NCI-H524 (cell line): Measurements from ENCODE around the gene UGT2A2.
"Not testable (repeated sequence)": the region's sequence is repeated elsewhere in the genome, so short reads cannot be mapped to it uniquely, and the experiment has no call there.

ENCODE experiments used
- DNase-seq, 2 experiments: peaks; one replicate each; lab custom pipeline; 2025; lab: John Stamatoyannopoulos, UW

Gene UGT2A2

GRCh38 chr4:69639542-69639941 is at the start of gene UGT2A2:
UGT2A2 (minus strand) TSS chr4:69639642; CDS start chr4:69639640, 2 bp downstream.
- DNase-seq = no peak

- DNase-seq = no peak
These were observed 45.4 kb upstream of the UGT2A2 start for GRCh38 chr4:69684804-69685203.

- no peak for DNase-seq
These were observed 29.2 kb upstream of the UGT2A2 start for GRCh38 chr4:69668680-69669079.

GRCh38 chr4:69664009-69664408 is 24.6 kb upstream of the UGT2A2 start:
- not testable (repeated sequence) for DNase-seq

GRCh38 chr4:69661130-69661803 is 21.8 kb upstream of the UGT2A2 start:
- not testable (repeated sequence) for DNase-seq

- no peak for DNase-seq
These were observed 18.7 kb upstream of the UGT2A2 start for GRCh38 chr4:69658133-69658532.

- no peak for DNase-seq
These were observed 17.3 kb upstream of the UGT2A2 start for GRCh38 chr4:69656653-69657158.

- peak in 1 of 2 experiments; percentile 21 for DNase-seq
These were observed 13.7 kb upstream of the UGT2A2 start, which contains the start of gene UGT2A1 for GRCh38 chr4:69653147-69653546. UGT2A1 (minus strand) TSS chr4:69653247; CDS start chr4:69647644, 5,603 bp downstream.

GRCh38 chr4:69650872-69651271 is 11.4 kb upstream of the UGT2A2 start:
- no peak for DNase-seq

GRCh38 chr4:69649629-69650028 is 10.2 kb upstream of the UGT2A2 start:
- no peak for DNase-seq

GRCh38 chr4:69649207-69649606 is 9.8 kb upstream of the UGT2A2 start:
- no peak for DNase-seq

GRCh38 chr4:69642961-69643360 is 3.5 kb upstream of the UGT2A2 start:
- no peak for DNase-seq

GRCh38 chr4:69640289-69640688 is 847 bp upstream of the UGT2A2 start:
- DNase-seq = no peak

- peak in 1 of 2 experiments; percentile 49 for DNase-seq
These were observed 22.3 kb downstream of the UGT2A2 start for GRCh38 chr4:69617083-69617694.

GRCh38 chr4:69610484-69610883 is 29.0 kb downstream of the UGT2A2 start:
- no peak for DNase-seq

- no peak for DNase-seq
These were observed 38.4 kb downstream of the UGT2A2 start for GRCh38 chr4:69601065-69601464.

GRCh38 chr4:69600013-69600412 is 39.4 kb downstream of the UGT2A2 start:
- DNase-seq = no peak

- DNase-seq = no peak
These were observed 45.1 kb downstream of the UGT2A2 start for GRCh38 chr4:69594382-69594781.

GRCh38 chr4:69591364-69591763 is 48.1 kb downstream of the UGT2A2 start:
- DNase-seq = no peak

GRCh38 chr4:69589884-69590283 is 49.6 kb downstream of the UGT2A2 start:
- DNase-seq = no peak

- DNase-seq = no peak
These were observed 55.3 kb downstream of the UGT2A2 start for GRCh38 chr4:69584135-69584534.

GRCh38 chr4:69583543-69583942 is 55.9 kb downstream of the UGT2A2 start:
- no peak for DNase-seq

- DNase-seq = no peak
These were observed 62.2 kb downstream of the UGT2A2 start for GRCh38 chr4:69577245-69577644.
